NCI-H2227 (cell line): ENCODE results near the gene SSTR4.
"Not testable (repeated sequence)": the region's sequence is repeated elsewhere in the genome, so short reads cannot be mapped to it uniquely, and the experiment has no call there.

Experiments used
- DNase-seq: peaks from one replicate; lab custom pipeline; 2025; ENCODE audit not compliant: unreplicated experiment; lab: John Stamatoyannopoulos, UW

The SSTR4 gene

GRCh38 chr20:23034721-23035671, at the start of gene SSTR4:
TSS of gene SSTR4 (plus strand) at chr20:23035312. CDS start at chr20:23035484, 172 bp downstream.
- no peak for DNase-seq

GRCh38 chr20:22986601-22987000, 48.5 kb upstream of the SSTR4 start:
- no peak for DNase-seq

GRCh38 chr20:22991424-22991823, 43.7 kb upstream of the SSTR4 start:
- DNase-seq = not testable (repeated sequence)

GRCh38 chr20:22993823-22994222, 41.3 kb upstream of the SSTR4 start:
- no peak for DNase-seq

- no peak for DNase-seq
Observed at GRCh38 chr20:22995923-22996322, 39.2 kb upstream of the SSTR4 start.

- DNase-seq = no peak
Observed at GRCh38 chr20:22998476-22998875, 36.6 kb upstream of the SSTR4 start.

GRCh38 chr20:22999756-23000155, 35.4 kb upstream of the SSTR4 start:
- DNase-seq = no peak

GRCh38 chr20:23000232-23000947, 34.7 kb upstream of the SSTR4 start:
- DNase-seq = no peak

- no peak for DNase-seq
Observed at GRCh38 chr20:23002276-23002675, 32.8 kb upstream of the SSTR4 start.

- DNase-seq = no peak
Observed at GRCh38 chr20:23003077-23003635, 32.0 kb upstream of the SSTR4 start.

GRCh38 chr20:23003881-23004460, 31.1 kb upstream of the SSTR4 start:
- DNase-seq = no peak

- no peak for DNase-seq
Observed at GRCh38 chr20:23005776-23006175, 29.3 kb upstream of the SSTR4 start.

GRCh38 chr20:23007462-23007861, 27.6 kb upstream of the SSTR4 start:
- no peak for DNase-seq

- no peak for DNase-seq
Observed at GRCh38 chr20:23007886-23008655, 27.0 kb upstream of the SSTR4 start.

GRCh38 chr20:23008667-23009066, 26.4 kb upstream of the SSTR4 start:
- no peak for DNase-seq

- no peak for DNase-seq
Observed at GRCh38 chr20:23009636-23010035, 25.5 kb upstream of the SSTR4 start.

GRCh38 chr20:23010096-23010495, 25.0 kb upstream of the SSTR4 start:
- DNase-seq = no peak

GRCh38 chr20:23011008-23011721, 23.9 kb upstream of the SSTR4 start:
- no peak for DNase-seq

- no peak for DNase-seq
Observed at GRCh38 chr20:23013429-23013828, 21.7 kb upstream of the SSTR4 start.

GRCh38 chr20:23017516-23017915, 17.6 kb upstream of the SSTR4 start:
- DNase-seq = no peak
